H1 (cell line): ENCODE measurements around the gene ATP6V0D1. TPM values are rescaled to one million over a fixed set of nuclear protein-coding genes. Genes with fewer than 3 reads are reported as not detected.

Source experiments
- CTCF ChIA-PET: fragments of 300-600 bp; sonication (Branson Sonifier 250); formaldehyde crosslinking; loops from one replicate; lab custom pipeline; 2021; ENCODE audit not compliant: partially characterized antibody; lab: Charles Lee
- POLR2A ChIA-PET: fragments of 300-600 bp; sonication (Branson Sonifier 250); formaldehyde crosslinking; loops from one replicate; lab custom pipeline; 2021; ENCODE audit warnings: inconsistent platforms; ENCODE audit not compliant: partially characterized antibody; lab: Charles Lee
- DNase-seq, 2 experiments: peaks; one replicate each; pipeline versions ENCODE4 v3.0.0 to v3.0.0-alpha.2; 2010 to 2022; ENCODE audit warnings: low spot score in 2 of 2, low read depth in 1 of 2, mixed read lengths in 1 of 2
- FAIRE-seq: peaks from 2 replicates; lab custom pipeline; 2011; peaks lifted over from hg19 to GRCh38; lab: Jason Lieb, UNC
- H2AFZ ChIP-seq: 2 replicates; pipeline ENCODE4 v1.8.1; 2012; ENCODE audit warnings: low read length, inconsistent platforms
- H2AK5ac ChIP-seq: 2 replicates; pipeline ENCODE4 v1.6.1; 2013; ENCODE audit warnings: low read depth, low read length
- H2BK120ac ChIP-seq: replicated peaks from 2 replicates; pipeline ENCODE3; 2013; ENCODE audit warnings: low read depth, low read length, inconsistent platforms
- H2BK12ac ChIP-seq: 2 replicates; pipeline ENCODE4 v1.6.1; 2013; ENCODE audit warnings: low read depth, low read length
- H2BK15ac ChIP-seq: 2 replicates; pipeline ENCODE4 v1.6.1; 2013; ENCODE audit warnings: low read length
- H2BK20ac ChIP-seq: 2 replicates; pipeline ENCODE4 v1.6.1; 2013; ENCODE audit warnings: low read length
- H2BK5ac ChIP-seq: 2 replicates; pipeline ENCODE4 v1.6.1; 2013; ENCODE audit warnings: low read depth, low read length
- H3K14ac ChIP-seq: 2 replicates; pipeline ENCODE4 v1.6.1; 2013; ENCODE audit warnings: inconsistent platforms; ENCODE audit not compliant: insufficient read length
- H3K18ac ChIP-seq: 2 replicates; pipeline ENCODE4 v1.6.1; 2013; ENCODE audit warnings: low read length; ENCODE audit errors: extremely low read depth
- H3K23ac ChIP-seq: 2 replicates; pipeline ENCODE4 v1.6.1; 2013; ENCODE audit warnings: inconsistent platforms; ENCODE audit not compliant: insufficient read length
- H3K23me2 ChIP-seq: 2 replicates; pipeline ENCODE4 v1.6.1; 2013; ENCODE audit warnings: low read depth, low read length
- H3K27ac ChIP-seq: 2 replicates; pipeline ENCODE4 v1.6.1; 2011; ENCODE audit warnings: low read depth, low read length, inconsistent platforms
- H3K27me3 ChIP-seq, 4 experiments: replicated peaks in 1 of 4; 1 replicate in 1 of 4; 2 replicates in 3 of 4; pipeline versions ENCODE4 v1.6.1 to v1.8.1; 2011 to 2013; ENCODE audit warnings: low read length in 3 of 4, mild to moderate bottlenecking in 3 of 4, inconsistent platforms in 2 of 4, mixed read lengths in 2 of 4, moderate library complexity in 1 of 4; ENCODE audit not compliant: control insufficient read depth in 3 of 4, insufficient read depth in 3 of 4; ENCODE audit errors: extremely low read depth in 1 of 4
- H3K36me3 ChIP-seq, 4 experiments: 2 replicates each; pipeline versions ENCODE4 v1.6.1 to v1.8.1; 2011 to 2013; ENCODE audit warnings: mild to moderate bottlenecking in 4 of 4, low read length in 3 of 4, moderate library complexity in 2 of 4, control low read depth in 1 of 4, inconsistent platforms in 1 of 4; ENCODE audit not compliant: insufficient read depth in 4 of 4, control insufficient read depth in 2 of 4
- H3K4ac ChIP-seq: replicated peaks from 2 replicates; pipeline ENCODE3; 2013; ENCODE audit warnings: low read length, low read depth, mixed read lengths, inconsistent platforms; ENCODE audit not compliant: insufficient read length
- H3K4me1 ChIP-seq, 4 experiments: replicated peaks in 1 of 4; 1 replicate in 1 of 4; 2 replicates in 3 of 4; pipeline versions ENCODE4 v1.6.1 to v1.8.1; 2011 to 2013; ENCODE audit warnings: low read length in 3 of 4, inconsistent platforms in 2 of 4, mixed read lengths in 1 of 4; ENCODE audit not compliant: insufficient read depth in 4 of 4, control insufficient read depth in 3 of 4
- H3K4me2 ChIP-seq, 2 experiments: 2 replicates each; pipeline versions ENCODE4 v1.6.1 to v1.8.1; 2011 to 2013; ENCODE audit warnings: low read depth in 2 of 2, low read length in 2 of 2, control low read depth in 1 of 2, inconsistent platforms in 1 of 2, mild to moderate bottlenecking in 1 of 2; ENCODE audit not compliant: insufficient read depth in 1 of 2
- H3K4me3 ChIP-seq, 4 experiments: fragments of 200-600, 300-600 bp in 1 of 4; sonication (generic), shearing (Covaris generic), sonication (Bioruptor Twin) in 1 of 4; 2 replicates each; pipeline versions ENCODE4 v1.5.1 to v1.8.1; 2011 to 2016; ENCODE audit warnings: low read length in 4 of 4, low read depth in 3 of 4, control low read depth in 2 of 4, inconsistent platforms in 2 of 4, mild to moderate bottlenecking in 2 of 4, mixed read lengths in 1 of 4, moderate library complexity in 1 of 4; ENCODE audit not compliant: insufficient read depth in 2 of 4; ENCODE audit errors: extremely low read depth in 1 of 4
- H3K56ac ChIP-seq: replicated peaks from 2 replicates; pipeline ENCODE3; 2013; ENCODE audit warnings: low read depth, mild to moderate bottlenecking, mixed read lengths, low read length, inconsistent platforms; ENCODE audit not compliant: insufficient read length
- H3K79me1 ChIP-seq: 2 replicates; pipeline ENCODE4 v1.6.1; 2013; ENCODE audit warnings: low read depth, low read length, control low read depth
- H3K79me2 ChIP-seq, 2 experiments: 2 replicates each; pipeline versions ENCODE4 v1.6.1 to v1.8.1; 2012 to 2013; ENCODE audit warnings: low read length in 2 of 2, mild to moderate bottlenecking in 2 of 2, inconsistent platforms in 1 of 2; ENCODE audit not compliant: insufficient read depth in 2 of 2, control insufficient read depth in 1 of 2
- H3K9ac ChIP-seq, 4 experiments: replicated peaks in 1 of 4; 1 replicate in 1 of 4; 2 replicates in 3 of 4; pipeline versions ENCODE4 v1.6.1 to v1.8.1; 2011 to 2013; ENCODE audit warnings: low read depth in 3 of 4, low read length in 3 of 4, control low read depth in 2 of 4, mild to moderate bottlenecking in 2 of 4, moderate library complexity in 2 of 4, inconsistent platforms in 1 of 4; ENCODE audit errors: extremely low read depth in 1 of 4
- H3K9me3 ChIP-seq, 2 experiments: 2 replicates each; pipeline versions ENCODE4 v1.6.1 to v1.8.1; 2012 to 2013; ENCODE audit warnings: mild to moderate bottlenecking in 2 of 2, moderate library complexity in 2 of 2, control low read depth in 1 of 2, inconsistent platforms in 1 of 2, low read depth in 1 of 2, low read length in 1 of 2, mixed read lengths in 1 of 2; ENCODE audit not compliant: insufficient read depth in 2 of 2
- H4K20me1 ChIP-seq, 2 experiments: replicated peaks in 1 of 2; 2 replicates each; pipeline versions ENCODE3 to v1.8.1; 2011 to 2013; ENCODE audit warnings: inconsistent platforms in 2 of 2, low read length in 2 of 2, mild to moderate bottlenecking in 1 of 2; ENCODE audit not compliant: insufficient read depth in 2 of 2, control insufficient read depth in 1 of 2
- H4K5ac ChIP-seq: 2 replicates; pipeline ENCODE4 v1.6.1; 2013; ENCODE audit warnings: low read length, low read depth, mixed read lengths, inconsistent platforms; ENCODE audit not compliant: insufficient read length
- H4K8ac ChIP-seq: 2 replicates; pipeline ENCODE4 v1.8.0; 2013; ENCODE audit warnings: mild to moderate bottlenecking, moderate library complexity, low read length, inconsistent platforms; ENCODE audit not compliant: insufficient read depth; ENCODE audit errors: extremely low read depth
- H4K91ac ChIP-seq: replicated peaks from 2 replicates; pipeline ENCODE3; 2013; ENCODE audit warnings: low read length, mixed read lengths, inconsistent platforms; ENCODE audit not compliant: insufficient read length
- CREB1 ChIP-seq: IDR thresholded peaks from 2 replicates; pipeline ENCODE4 v1.6.1; 2012; ENCODE audit warnings: inconsistent platforms
- NRF1 ChIP-seq: IDR thresholded peaks from 2 replicates; pipeline ENCODE4 v1.6.1; 2011; ENCODE audit warnings: mild to moderate bottlenecking, low read depth, low read length, improper control_type of control experiment
- WGBS, 2 experiments: shearing (Covaris generic) in 1 of 2; methylation state at CpG; one replicate each; pipeline versions ENCODE4 v1.1.6 to v1.1.7; 2013 to 2015; ENCODE audit warnings: low lambda C conversion rate in 2 of 2, mixed read lengths in 2 of 2, inconsistent platforms in 1 of 2, low coverage in 1 of 2, missing lambda C conversion rate in 1 of 2; ENCODE audit not compliant: insufficient replicate concordance in 2 of 2, insufficient coverage in 1 of 2, insufficient read length in 1 of 2; ENCODE audit errors: extremely low coverage in 1 of 2, missing lambda C conversion rate in 1 of 2; 5-methylcytosine and 5-hydroxymethylcytosine counted together
- polyA plus RNA-seq, 7 experiments: library from polyadenylated mRNA; depleted of rRNA in 3 of 7; stranded (reverse) in 5 of 7; unstranded in 2 of 7; fragments of >200 nt in 5 of 7; fragments of 200-250 nt in 2 of 7; gene quantifications; 1 replicate in 5 of 7; 2 replicates in 1 of 7; 4 replicates in 1 of 7; pipeline versions ENCODE4 v1.2.1 to v1.2.3, GENCODE V29; 2011 to 2013; ENCODE audit warnings: missing spikeins in 2 of 7, mixed read lengths in 2 of 7
- total RNA-seq: library from RNA; stranded (reverse); fragmentation: NEBNext Ultra II Directional; extraction: Animal tissue kit (Norgen Biotek cat#: 25700); gene quantifications from 2 replicates; pipeline ENCODE4 v1.2.1, GENCODE V29; 2021
- TF ChIP-seq, protein P1 (sequence below): IDR thresholded peaks from 2 replicates; pipeline ENCODE4 v1.6.1; 2012; ENCODE audit warnings: inconsistent platforms

ATP6V0D1 gene
- total and polyA plus RNA-seq, 2 of the 8 experiments (the other 6 are each of a cell fraction or from before 2014, with no cell fraction given): 47.3 to 134 TPM

DNA sequence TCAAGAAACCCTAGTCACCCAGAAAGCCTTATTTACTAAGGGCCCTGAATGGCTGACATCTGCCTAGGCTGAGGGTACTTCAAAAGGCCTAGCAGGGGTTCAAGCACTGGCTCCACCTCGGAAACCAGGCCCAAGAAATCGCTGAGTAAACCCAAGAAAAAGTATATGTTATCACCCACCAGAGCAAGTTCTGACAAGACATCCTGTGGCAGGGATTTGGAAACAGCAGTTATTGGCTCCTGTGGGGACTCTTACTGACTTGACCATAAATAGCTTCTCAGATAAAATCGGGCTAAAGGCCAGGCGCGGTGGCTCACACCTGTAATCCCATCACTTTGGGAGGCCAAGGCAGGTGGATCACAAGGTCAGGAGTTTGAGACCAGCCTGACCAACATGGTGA is 12.2 kb downstream of the ATP6V0D1 start:
- Histone ChIP-seq H3K36me3 (no peaks in the 10 kb centered on the region), H3K27ac (no peak overlapping the region), H4K8ac (no peak overlapping the region), H3K27me3 (no peaks in the 10 kb centered on the region), H3K4me1 (peaks cover 0 to 5% (median 2%) of the 10 kb centered on the region in 4 experiments; a peak in 3 of 7 replicates), H2AFZ (no peak overlapping the region), H2BK120ac (no peak overlapping the region), H4K20me1 (peaks cover 10 to 12% of the 10 kb centered on the region in 2 experiments), H3K4ac (no peak overlapping the region), H3K79me2 (peaks cover 0 to 18% of the 10 kb centered on the region in 2 experiments; a peak in 1 of 4 replicates), H4K5ac (no peak overlapping the region)
- CTCF ChIA-PET: interaction anchor here (12.0 to 28.6 kb wide), 2 partner anchors 25 to 44 kb away, joined by 192 to 683 read pairs; partner anchors contain the start of gene HSD11B2
- POLR2A ChIA-PET: interaction anchor here (1.1 kb wide), 1 partner anchor 10 kb away, joined by 4 read pairs; no protein-coding TSS in a partner anchor
- TF ChIP-seq, protein P1, sequence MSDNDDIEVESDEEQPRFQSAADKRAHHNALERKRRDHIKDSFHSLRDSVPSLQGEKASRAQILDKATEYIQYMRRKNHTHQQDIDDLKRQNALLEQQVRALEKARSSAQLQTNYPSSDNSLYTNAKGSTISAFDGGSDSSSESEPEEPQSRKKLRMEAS: no peak
- TF ChIP-seq CREB1: no peak
- no peak for TF ChIP-seq NRF1
- TF ChIP-seq, all 59 proteins: peak for 0
- no peak overlapping the region for H2BK5ac ChIP-seq
- no peak overlapping the region for H3K56ac ChIP-seq
- no peak overlapping the region for H2AK5ac ChIP-seq
- no peak overlapping the region for H3K23ac ChIP-seq
- H4K91ac ChIP-seq: no peak overlapping the region
- no peak overlapping the region for H2BK20ac ChIP-seq
- no peaks in the 10 kb centered on the region for H3K23me2 ChIP-seq
- no peak overlapping the region for H2BK15ac ChIP-seq
- H2BK12ac ChIP-seq: no peak overlapping the region
- no peak overlapping the region for H3K4me2 ChIP-seq
- H3K9me3 ChIP-seq: no peaks in the 10 kb centered on the region
- H3K18ac ChIP-seq: no peak overlapping the region
- no peak overlapping the region for H3K9ac ChIP-seq
- no peaks in the 10 kb centered on the region; the same call in 1 of the 2 replicates for H3K79me1 ChIP-seq
- H3K14ac ChIP-seq: no peak overlapping the region
- 94% methylated on average over 5 of the region's 5 CpGs; no CpG with 5 or more reads in 1 of the 2 experiments for WGBS, 2 experiments
- DNase-seq: no peak
- no peak for FAIRE-seq
- no peak overlapping the region for H3K4me3 ChIP-seq
